HL-60 (cell line): ENCODE measurements around the gene SLC35F6.
"Not testable (repeated sequence)": the region's sequence is repeated elsewhere in the genome, so short reads cannot be mapped to it uniquely, and the experiment has no call there.

Source experiments
- CTCF ChIP-seq: IDR thresholded peaks from one replicate; pipeline ENCODE4 v1.5.1; 2011; ENCODE audit warnings: low read length, control low read depth, inconsistent platforms; ENCODE audit not compliant: insufficient read depth
- POLR2AphosphoS5 ChIP-seq: IDR thresholded peaks from 2 replicates; pipeline ENCODE4 v1.6.1; 2012; ENCODE audit warnings: low read depth

- not testable (repeated sequence) for TF ChIP-seq CTCF, POLR2AphosphoS5
These were observed 14.2 kb upstream of the SLC35F6 start for GRCh38 chr2:26749787-26750420.
